Prostate gland (tissue), 2 donors: Measurements from ENCODE around the gene RNPC3.

Experiments used
- CTCF ChIP-seq, 4 experiments: fragments of 200-600 bp in 2 of 4; fragments of 450-650 bp in 2 of 4; sonication (generic) in 2 of 4; IDR thresholded peaks; 1 replicate in 3 of 4; 2 replicates in 1 of 4; pipeline ENCODE4 v1.5.1; 2016 to 2019; ENCODE audit warnings: antibody characterized with exemption in 4 of 4, mild to moderate bottlenecking in 2 of 4, moderate library complexity in 2 of 4
- POLR2A ChIP-seq: fragments of 450-650 bp; IDR thresholded peaks from one replicate; pipeline ENCODE4 v1.6.1; 2016; ENCODE audit warnings: antibody characterized with exemption, mild to moderate bottlenecking
- POLR2AphosphoS5 ChIP-seq: sonication (generic); formaldehyde crosslinking; IDR thresholded peaks from one replicate; pipeline ENCODE4 v1.6.1; 2017; ENCODE audit warnings: antibody characterized with exemption

- TF ChIP-seq CTCF (IDR thresholded peaks at IDR 0.05) = peak in 3 of 4 experiments; percentile 18 to 68 (median 58)
- TF ChIP-seq POLR2A = no peak
- TF ChIP-seq POLR2AphosphoS5 = no peak
Measured at GRCh38 chr1:103514920-103515503, 10.5 kb upstream of the RNPC3 start.
